Stimulated activated CD4-positive, alpha-beta T cell treated with anti-CD3 and anti-CD28 coated beads, Interleukin-2, amount 100 ng/mL, for 48 hours (primary cell): ENCODE measurements around the gene KIAA0825.

ENCODE experiments used
- DNase-seq, 2 donors: peaks; one replicate each; pipeline ENCODE4 v3.0.0-alpha.2; 2020

Gene KIAA0825

GRCh38 chr5:94501365-94501764 lies 117.0 kb downstream of the KIAA0825 start:
- no peak for DNase-seq

GRCh38 chr5:94499806-94500205 lies 118.6 kb downstream of the KIAA0825 start:
- no peak for DNase-seq

GRCh38 chr5:94498199-94498598 lies 120.2 kb downstream of the KIAA0825 start:
- DNase-seq = no peak

GRCh38 chr5:94485067-94485466 lies 133.3 kb downstream of the KIAA0825 start:
- no peak for DNase-seq

- no peak for DNase-seq
Measured at GRCh38 chr5:94481059-94481458, 137.3 kb downstream of the KIAA0825 start.

- DNase-seq = no peak
Measured at GRCh38 chr5:94480486-94480885, 137.9 kb downstream of the KIAA0825 start.

GRCh38 chr5:94473936-94474335 lies 144.5 kb downstream of the KIAA0825 start:
- DNase-seq = no peak

GRCh38 chr5:94471521-94471920 lies 146.9 kb downstream of the KIAA0825 start:
- DNase-seq = no peak

GRCh38 chr5:94470802-94471201 lies 147.6 kb downstream of the KIAA0825 start:
- DNase-seq = no peak

GRCh38 chr5:94469894-94470329 lies 148.5 kb downstream of the KIAA0825 start:
- no peak for DNase-seq

GRCh38 chr5:94467954-94468930 lies 150.2 kb downstream of the KIAA0825 start:
- no peak for DNase-seq

GRCh38 chr5:94467346-94467953 lies 151.0 kb downstream of the KIAA0825 start:
- DNase-seq = no peak

GRCh38 chr5:94463739-94464138 lies 154.7 kb downstream of the KIAA0825 start:
- no peak for DNase-seq

GRCh38 chr5:94461131-94461530 lies 157.3 kb downstream of the KIAA0825 start:
- no peak for DNase-seq

GRCh38 chr5:94459915-94460314 lies 158.5 kb downstream of the KIAA0825 start:
- DNase-seq = no peak

- no peak for DNase-seq
Measured at GRCh38 chr5:94457788-94458187, 160.6 kb downstream of the KIAA0825 start.

GRCh38 chr5:94445726-94446125 lies 172.7 kb downstream of the KIAA0825 start:
- DNase-seq = no peak

GRCh38 chr5:94442991-94443390 lies 175.4 kb downstream of the KIAA0825 start:
- no peak for DNase-seq

GRCh38 chr5:94442076-94442475 lies 176.3 kb downstream of the KIAA0825 start:
- DNase-seq = no peak

- no peak for DNase-seq
Measured at GRCh38 chr5:94440015-94440414, 178.4 kb downstream of the KIAA0825 start.

GRCh38 chr5:94433397-94434163 lies 184.8 kb downstream of the KIAA0825 start:
- no peak for DNase-seq

GRCh38 chr5:94432499-94432898 lies 185.9 kb downstream of the KIAA0825 start:
- DNase-seq = no peak

GRCh38 chr5:94431696-94432095 lies 186.7 kb downstream of the KIAA0825 start:
- DNase-seq = no peak
